GM06990 (cell line): ENCODE results near the gene RNF150.

ENCODE experiments used
- DNase-seq: peaks from one replicate; pipeline ENCODE4 v3.0.0-alpha.2; 2011; ENCODE audit not compliant: insufficient read length; ENCODE audit errors: extremely low read depth
- H3K27me3 ChIP-seq: replicated peaks from 2 replicates; pipeline ENCODE4 v1.6.0; 2011; ENCODE audit warnings: low read length; ENCODE audit not compliant: control insufficient read depth, insufficient read depth
- H3K36me3 ChIP-seq: 2 replicates; pipeline ENCODE4 v1.5.1; 2011; ENCODE audit warnings: low read length; ENCODE audit not compliant: control insufficient read depth, insufficient read depth
- H3K4me3 ChIP-seq: replicated peaks from 2 replicates; pipeline ENCODE4 v1.5.1; 2011; ENCODE audit warnings: low read depth, mild to moderate bottlenecking, control low read depth, low read length
- CTCF ChIP-seq: IDR thresholded peaks from 2 replicates; pipeline ENCODE4 v1.5.1; 2011; ENCODE audit warnings: low read length, control low read depth, mild to moderate bottlenecking, inconsistent platforms; ENCODE audit not compliant: insufficient read depth, poor library complexity, severe bottlenecking

The RNF150 gene

GRCh38 chr4:140947506-140947905 lies 185.8 kb downstream of the RNF150 start:
- TF ChIP-seq CTCF = no peak

GRCh38 chr4:140945106-140945505 lies 188.2 kb downstream of the RNF150 start:
- DNase-seq = no peak
- no peak overlapping the region for H3K4me3 ChIP-seq
- TF ChIP-seq CTCF = no peak
- H3K27me3 ChIP-seq = no peaks in the 10 kb centered on the region
- H3K36me3 ChIP-seq = no peaks in the 10 kb centered on the region

More at GRCh38 chr4:140947506-140947905, 185.8 kb downstream of the RNF150 start:
- Histone ChIP-seq H3K4me3 (no peak overlapping the region), H3K36me3 (no peaks in the 10 kb centered on the region), H3K27me3 (no peaks in the 10 kb centered on the region)
- no peak for DNase-seq

- Histone ChIP-seq H3K27me3 (no peaks in the 10 kb centered on the region), H3K36me3 (no peaks in the 10 kb centered on the region), H3K4me3 (no peak overlapping the region)
- TF ChIP-seq CTCF = no peak
- no peak for DNase-seq
Observed at GRCh38 chr4:140944572-140944971, 188.7 kb downstream of the RNF150 start.

DNA sequence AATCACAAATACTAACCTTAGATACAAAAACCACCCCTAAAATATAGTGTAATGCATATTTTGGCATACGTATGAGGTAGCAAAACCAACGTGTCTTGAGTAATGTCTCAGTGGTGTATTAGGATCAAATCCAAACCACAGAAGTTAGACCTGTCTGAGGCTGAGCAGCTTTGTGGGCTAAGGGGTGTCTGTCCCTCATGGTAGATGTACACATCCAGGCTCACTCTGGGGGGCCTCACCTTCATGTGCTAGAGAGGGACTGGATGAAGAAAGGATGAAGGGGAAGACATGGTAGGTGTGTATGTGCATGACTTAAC lies 189.1 kb downstream of the RNF150 start:
- H3K27me3 ChIP-seq = no peaks in the 10 kb centered on the region

DNA sequence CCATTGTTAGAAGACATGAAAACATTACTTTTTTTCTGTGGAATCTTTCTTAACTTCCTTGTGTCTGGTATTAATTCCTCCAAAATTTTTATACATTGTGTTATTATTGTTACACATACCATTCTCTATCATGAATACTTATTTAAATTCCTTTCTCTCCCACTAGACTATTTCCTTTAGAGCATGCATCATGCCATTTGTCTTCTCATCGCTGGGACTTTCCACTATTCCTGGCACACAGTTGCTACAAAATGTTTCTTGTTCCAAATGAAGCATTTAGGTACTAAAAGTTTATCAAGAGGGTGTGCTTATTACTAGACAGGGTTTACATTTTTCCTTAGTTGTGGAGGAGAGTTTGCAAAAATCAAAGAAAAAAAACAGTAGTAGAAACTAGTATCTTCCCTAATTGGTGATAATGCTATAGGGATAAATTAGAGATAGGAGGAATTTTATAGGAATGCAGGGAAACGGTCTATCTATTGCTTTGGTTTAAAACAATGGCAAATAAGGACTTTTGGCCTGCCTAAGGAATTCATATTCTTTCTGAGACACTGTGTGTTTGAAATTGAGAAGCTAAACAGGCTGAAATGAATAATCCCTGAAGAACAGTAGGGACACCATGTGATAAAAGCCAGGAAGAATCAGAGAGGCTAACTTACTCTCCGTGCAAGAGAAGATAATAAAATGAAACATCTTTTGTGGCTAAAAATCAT lies 189.6 kb downstream of the RNF150 start:
- TF ChIP-seq CTCF = no peak
- no peaks in the 10 kb centered on the region for H3K27me3 ChIP-seq
- no peaks in the 10 kb centered on the region for H3K36me3 ChIP-seq
- no peak overlapping the region for H3K4me3 ChIP-seq
- DNase-seq = no peak

More for the DNA sequence above, 189.1 kb downstream of the RNF150 start:
- no peak for DNase-seq
- Histone ChIP-seq H3K4me3 (no peak overlapping the region), H3K36me3 (no peaks in the 10 kb centered on the region)
- no peak for TF ChIP-seq CTCF

DNA sequence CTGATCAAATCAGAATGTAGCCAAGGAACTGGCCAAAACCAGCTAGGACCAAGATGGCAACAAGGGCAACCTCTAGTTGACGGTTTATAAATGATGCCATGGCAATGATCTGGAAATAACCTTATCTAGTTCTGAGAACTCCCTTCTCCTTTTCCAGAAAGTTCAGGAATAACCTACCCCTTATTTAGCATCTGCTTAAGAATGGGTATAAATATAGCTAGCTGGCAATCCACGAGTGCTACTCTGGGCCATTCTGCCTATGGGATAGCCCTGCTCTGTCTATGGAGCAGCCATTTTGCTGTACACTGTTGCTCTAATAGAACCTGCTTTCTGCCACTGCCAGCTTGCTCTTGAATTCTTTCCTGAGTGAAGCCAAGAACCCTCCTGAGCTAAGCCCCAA lies 192.7 kb downstream of the RNF150 start:
- DNase-seq = no peak
- TF ChIP-seq CTCF = no peak
- H3K36me3 ChIP-seq = no peaks in the 10 kb centered on the region
- H3K4me3 ChIP-seq = no peak overlapping the region
- H3K27me3 ChIP-seq = no peaks in the 10 kb centered on the region
